BJ (cell line): ENCODE measurements around the gene EPB41L1. TPM values are rescaled to one million over a fixed set of nuclear protein-coding genes. Genes with fewer than 3 reads are reported as not detected.

ENCODE experiments used
- CTCF ChIA-PET: fragments of 350-600 bp; formaldehyde crosslinking; extraction: SDS; loops from one replicate; lab custom pipeline; 2021; ENCODE audit warnings: antibody characterized with exemption, inconsistent platforms; lab: Yijun Ruan, JAX
- POLR2A ChIA-PET: fragments of 300-600 bp; sonication (Branson Sonifier 250); formaldehyde crosslinking; extraction: SDS; loops from one replicate; lab custom pipeline; 2021; ENCODE audit warnings: antibody characterized with exemption; lab: Charles Lee
- DNase-seq: peaks from one replicate; pipeline ENCODE4 v3.0.0-alpha.2; 2011; ENCODE audit warnings: low read depth
- H3K27me3 ChIP-seq: 2 replicates; pipeline ENCODE4 v1.6.0; 2011; ENCODE audit warnings: low read length; ENCODE audit not compliant: control insufficient read depth, insufficient read depth
- H3K36me3 ChIP-seq: 2 replicates; pipeline ENCODE4 v1.5.1; 2011; ENCODE audit warnings: low read length; ENCODE audit not compliant: control insufficient read depth, insufficient read depth
- H3K4me3 ChIP-seq: 2 replicates; pipeline ENCODE4 v1.5.1; 2011; ENCODE audit warnings: low read depth, mild to moderate bottlenecking, control low read depth, low read length
- polyA plus RNA-seq: library from polyadenylated mRNA; depleted of rRNA; stranded (reverse); fragments of >200 nt; gene quantifications from 2 replicates; pipeline ENCODE4 v1.2.3, GENCODE V29; 2011
- TF ChIP-seq, protein P1 (sequence below): IDR thresholded peaks from 2 replicates; pipeline ENCODE4 v1.5.1; 2011; ENCODE audit warnings: low read depth, mild to moderate bottlenecking, control low read depth, inconsistent platforms, low read length, moderate library complexity; ENCODE audit not compliant: insufficient read depth

The EPB41L1 gene
- polyA plus RNA-seq, 1 experiment: 20.2 TPM

- DNase-seq: no peak
- CTCF ChIA-PET: interaction anchor here (0.6 to 5.9 kb wide), 6 partner anchors 8 to 229 kb away, joined by 3 to 34 read pairs (median 6); no protein-coding TSS in a partner anchor
- TF ChIP-seq, protein P1, sequence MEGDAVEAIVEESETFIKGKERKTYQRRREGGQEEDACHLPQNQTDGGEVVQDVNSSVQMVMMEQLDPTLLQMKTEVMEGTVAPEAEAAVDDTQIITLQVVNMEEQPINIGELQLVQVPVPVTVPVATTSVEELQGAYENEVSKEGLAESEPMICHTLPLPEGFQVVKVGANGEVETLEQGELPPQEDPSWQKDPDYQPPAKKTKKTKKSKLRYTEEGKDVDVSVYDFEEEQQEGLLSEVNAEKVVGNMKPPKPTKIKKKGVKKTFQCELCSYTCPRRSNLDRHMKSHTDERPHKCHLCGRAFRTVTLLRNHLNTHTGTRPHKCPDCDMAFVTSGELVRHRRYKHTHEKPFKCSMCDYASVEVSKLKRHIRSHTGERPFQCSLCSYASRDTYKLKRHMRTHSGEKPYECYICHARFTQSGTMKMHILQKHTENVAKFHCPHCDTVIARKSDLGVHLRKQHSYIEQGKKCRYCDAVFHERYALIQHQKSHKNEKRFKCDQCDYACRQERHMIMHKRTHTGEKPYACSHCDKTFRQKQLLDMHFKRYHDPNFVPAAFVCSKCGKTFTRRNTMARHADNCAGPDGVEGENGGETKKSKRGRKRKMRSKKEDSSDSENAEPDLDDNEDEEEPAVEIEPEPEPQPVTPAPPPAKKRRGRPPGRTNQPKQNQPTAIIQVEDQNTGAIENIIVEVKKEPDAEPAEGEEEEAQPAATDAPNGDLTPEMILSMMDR: no peak
- Histone ChIP-seq H3K4me3 (no peak overlapping the region), H3K27me3 (no peaks in the 10 kb centered on the region), H3K36me3 (peaks cover 1% of the 10 kb centered on the region; the same call in 1 of the 2 replicates)
- POLR2A ChIA-PET: no interaction called here
These were observed 56.0 kb downstream of the EPB41L1 start for GRCh38 chr20:36210436-36211021.

- Histone ChIP-seq H3K27me3 (no peaks in the 10 kb centered on the region), H3K4me3 (no peak overlapping the region), H3K36me3 (no peaks in the 10 kb centered on the region; the same call in 1 of the 2 replicates)
- TF ChIP-seq, protein P1: no peak
- CTCF ChIA-PET: interaction anchor here (0.6 to 3.0 kb wide), 8 partner anchors 10 to 391 kb away, joined by 3 to 17 read pairs (median 5); no protein-coding TSS in a partner anchor
- POLR2A ChIA-PET: no interaction called here
- no peak for DNase-seq
These were observed 58.8 kb downstream of the EPB41L1 start for GRCh38 chr20:36213362-36213761.

DNA sequence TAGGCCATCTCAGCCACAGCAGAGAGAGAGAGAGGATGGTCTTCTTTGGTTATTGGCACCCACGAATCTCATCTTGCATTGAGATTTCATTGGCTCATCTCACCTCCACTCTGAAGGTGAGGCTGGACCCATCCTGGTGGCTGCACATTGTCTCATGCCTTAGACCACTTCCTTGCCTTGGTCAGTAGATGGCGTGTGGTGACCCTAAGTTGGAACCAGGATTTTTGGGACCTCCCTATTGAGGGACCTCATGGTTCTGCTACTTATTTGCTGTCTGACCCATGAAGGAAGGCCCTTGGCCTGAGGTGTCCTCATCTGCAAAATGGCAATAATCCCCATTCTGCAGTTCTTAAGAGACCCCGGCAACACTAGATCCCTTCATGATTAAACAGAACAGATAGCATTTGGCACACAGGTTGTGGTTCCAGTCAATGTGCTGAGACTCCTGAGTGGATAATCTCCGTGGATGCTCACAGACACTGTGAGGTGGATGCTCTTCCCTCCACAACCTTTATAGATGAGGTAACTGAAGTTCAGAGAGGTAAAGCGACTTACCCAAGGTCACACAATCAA, 60.2 kb downstream of the EPB41L1 start:
- CTCF ChIA-PET: interaction anchor here (0.8 to 3.0 kb wide), 5 partner anchors 13 to 225 kb away, joined by 3 to 17 read pairs (median 14); no protein-coding TSS in a partner anchor
- TF ChIP-seq, protein P1: peak; percentile 59
- POLR2A ChIA-PET: no interaction called here

GRCh38 chr20:36215778-36216177, 61.2 kb downstream of the EPB41L1 start:
- Histone ChIP-seq H3K4me3 (no peak overlapping the region), H3K36me3 (peaks cover 2% of the 10 kb centered on the region; the same call in 1 of the 2 replicates), H3K27me3 (no peaks in the 10 kb centered on the region)
- CTCF ChIA-PET: interaction anchor here (1.2 to 2.7 kb wide), 7 partner anchors 10 to 703 kb away, joined by 3 to 14 read pairs (median 4); no protein-coding TSS in a partner anchor
- no peak for DNase-seq
- TF ChIP-seq, protein P1: no peak
- POLR2A ChIA-PET: no interaction called here

More for the DNA sequence above, 60.2 kb downstream of the EPB41L1 start:
- Histone ChIP-seq H3K36me3 (peaks cover 2% of the 10 kb centered on the region), H3K27me3 (no peaks in the 10 kb centered on the region), H3K4me3 (no peak overlapping the region)
- DNase-seq: no peak

- ChIA-PET POLR2A (no interaction called here), CTCF (interaction anchor here (1.2 to 2.7 kb wide), 7 partner anchors 11 to 703 kb away, joined by 3 to 14 read pairs (median 4); no protein-coding TSS in a partner anchor)
- H3K27me3 ChIP-seq: no peaks in the 10 kb centered on the region
- TF ChIP-seq, protein P1: no peak
- no peak for DNase-seq
- H3K4me3 ChIP-seq: no peak overlapping the region
- H3K36me3 ChIP-seq: peaks cover 2% of the 10 kb centered on the region
These were observed 61.9 kb downstream of the EPB41L1 start for GRCh38 chr20:36216314-36217025.
